HG02798 (cell line): ENCODE results near the gene TIMM22.
"Not testable (repeated sequence)": the region's sequence is repeated elsewhere in the genome, so short reads cannot be mapped to it uniquely, and the experiment has no call there.

Experiments used
- ATAC-seq: cut with Tn5 transposase; IDR thresholded peaks from one replicate; pipeline ENCODE4 v1.9.1; 2021; ENCODE audit warnings: mild to moderate bottlenecking; ENCODE audit not compliant: unreplicated experiment, poor library complexity

Gene TIMM22

DNA sequence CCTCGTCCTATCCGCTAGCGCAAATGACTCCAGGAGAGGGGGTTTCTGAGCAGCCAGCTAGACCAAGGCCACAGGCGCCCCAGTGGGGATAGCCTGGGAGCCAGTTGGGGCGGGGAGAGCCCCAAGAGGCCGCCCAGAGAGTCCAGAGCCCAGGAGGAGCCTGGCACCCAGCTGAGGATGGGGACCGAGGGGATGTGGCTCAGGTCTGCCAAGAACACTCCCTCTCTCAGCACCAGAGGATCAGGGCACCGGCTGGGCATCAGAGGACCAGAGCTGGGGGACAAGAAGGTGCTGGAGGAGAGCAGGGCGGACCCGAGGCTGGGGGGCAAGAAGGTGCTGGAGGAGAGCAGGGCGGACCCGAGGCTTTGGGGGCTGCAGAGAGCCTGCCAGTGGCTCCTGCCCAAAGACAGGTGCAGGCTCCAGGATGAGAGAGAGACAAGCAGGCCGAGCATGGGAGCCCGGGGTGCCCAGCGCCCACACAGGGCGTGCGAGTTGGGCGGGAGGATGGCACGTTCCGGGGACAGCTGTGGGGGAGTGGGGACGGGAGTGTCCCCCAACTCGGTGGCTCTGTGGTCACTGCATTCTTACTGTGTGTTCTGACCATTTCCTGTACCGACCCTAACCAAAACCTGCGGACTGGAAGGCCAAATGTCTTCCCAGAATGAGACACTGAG is 39.4 kb downstream of the TIMM22 start:
- ATAC-seq, result no peak

DNA sequence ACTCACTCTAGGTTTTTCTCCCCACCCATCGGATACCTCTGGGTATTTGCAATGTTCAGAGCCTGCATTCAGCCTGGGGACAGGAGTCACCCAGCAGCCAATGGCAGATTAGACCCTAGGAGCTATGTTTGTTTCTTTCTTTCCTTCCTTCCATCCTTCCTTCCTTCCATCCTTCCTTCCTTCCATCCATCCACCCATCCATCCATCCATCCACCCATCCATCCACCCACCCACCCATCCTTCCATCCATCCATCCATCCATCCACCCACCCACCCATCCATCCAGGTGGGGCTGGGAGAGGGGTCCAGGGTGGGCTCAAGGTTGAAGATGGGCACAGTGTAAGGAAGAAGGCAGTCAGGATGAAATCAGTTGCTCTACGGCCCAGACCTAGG is 39.9 kb downstream of the TIMM22 start:
- ATAC-seq, result no peak

DNA sequence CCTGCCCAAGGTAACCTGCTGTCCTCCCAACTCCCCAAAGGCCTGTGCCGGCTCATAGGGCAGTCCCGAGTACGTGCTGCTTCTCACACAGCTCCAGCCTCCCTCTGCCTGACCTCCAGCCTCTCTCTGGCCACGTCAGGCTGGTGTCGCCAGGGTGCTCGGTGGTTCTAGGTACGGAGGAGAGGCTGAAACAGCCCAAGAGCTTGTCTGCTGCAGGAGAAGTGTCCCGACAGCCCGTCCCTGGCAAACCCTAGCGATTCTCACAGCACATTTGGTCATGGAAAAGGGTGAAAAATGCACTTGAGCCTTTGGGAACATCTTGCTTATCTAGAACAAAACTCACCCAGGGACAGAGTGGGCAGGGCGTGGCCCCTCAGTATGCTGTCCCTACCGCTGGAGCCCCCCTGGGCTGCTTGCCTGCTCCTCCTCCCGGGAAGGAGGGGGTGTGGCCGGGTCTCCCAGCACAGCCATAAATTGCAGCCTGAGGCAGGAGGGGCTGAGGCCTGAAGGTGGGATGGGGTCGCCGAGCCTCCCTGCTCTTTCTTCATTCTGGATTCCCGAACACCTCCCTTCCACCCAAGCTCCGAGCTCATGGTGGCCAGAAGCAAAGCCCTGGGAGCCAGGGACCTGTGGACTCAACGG is 40.4 kb downstream of the TIMM22 start:
- ATAC-seq, result no peak

DNA sequence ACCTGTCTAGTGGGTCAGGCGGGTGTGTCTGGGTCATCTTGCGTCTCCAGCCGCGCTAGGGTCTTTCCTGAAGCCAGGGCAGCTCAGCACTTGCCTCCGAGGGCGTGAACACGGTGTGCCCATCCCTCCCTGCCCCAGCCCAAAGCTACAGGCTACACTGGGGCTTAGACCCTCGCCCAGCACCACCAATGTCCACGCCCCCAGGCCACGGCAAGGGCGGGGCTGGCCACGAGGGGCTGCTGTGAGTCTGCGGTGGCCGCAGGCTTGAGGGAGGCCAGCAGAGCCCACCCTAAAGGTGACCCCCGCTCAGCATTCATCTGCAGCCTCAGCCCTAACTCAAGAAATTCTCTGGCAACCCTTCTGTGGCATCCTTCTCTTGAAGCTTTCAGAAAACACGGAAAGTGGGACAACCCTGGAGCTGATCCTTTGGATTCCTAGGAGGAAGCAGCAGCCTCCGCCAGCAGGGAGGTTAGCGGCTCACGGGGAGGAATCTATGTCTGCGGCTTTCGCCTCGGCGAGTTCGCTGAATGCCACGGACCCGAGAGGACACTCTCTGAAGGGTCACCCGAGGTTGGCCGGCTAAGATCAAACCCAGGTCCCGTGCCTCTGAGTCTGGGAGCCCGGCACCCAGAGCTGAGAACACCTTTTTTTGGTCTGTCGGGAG is 41.7 kb downstream of the TIMM22 start:
- ATAC-seq, result no peak

DNA sequence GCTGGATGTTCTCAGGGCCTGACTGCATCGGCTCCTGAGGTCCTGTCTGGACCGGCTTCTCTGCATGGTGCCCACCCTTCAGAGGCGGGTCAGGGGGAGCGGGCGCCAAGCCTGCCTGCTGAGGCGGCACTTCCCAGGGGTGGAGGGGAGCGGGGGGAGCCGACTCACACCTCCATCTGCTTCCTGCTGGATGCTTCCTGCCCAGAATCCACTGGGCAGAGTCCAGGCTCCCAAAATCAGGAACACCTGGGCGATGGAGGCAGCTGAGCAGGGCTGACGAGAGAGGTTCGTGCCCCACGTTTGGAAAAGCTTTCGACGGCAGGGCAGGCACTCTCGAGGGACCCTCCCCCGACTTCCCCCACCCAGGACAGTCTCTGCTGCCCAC is 42.2 kb downstream of the TIMM22 start:
- ATAC-seq, result no peak

DNA sequence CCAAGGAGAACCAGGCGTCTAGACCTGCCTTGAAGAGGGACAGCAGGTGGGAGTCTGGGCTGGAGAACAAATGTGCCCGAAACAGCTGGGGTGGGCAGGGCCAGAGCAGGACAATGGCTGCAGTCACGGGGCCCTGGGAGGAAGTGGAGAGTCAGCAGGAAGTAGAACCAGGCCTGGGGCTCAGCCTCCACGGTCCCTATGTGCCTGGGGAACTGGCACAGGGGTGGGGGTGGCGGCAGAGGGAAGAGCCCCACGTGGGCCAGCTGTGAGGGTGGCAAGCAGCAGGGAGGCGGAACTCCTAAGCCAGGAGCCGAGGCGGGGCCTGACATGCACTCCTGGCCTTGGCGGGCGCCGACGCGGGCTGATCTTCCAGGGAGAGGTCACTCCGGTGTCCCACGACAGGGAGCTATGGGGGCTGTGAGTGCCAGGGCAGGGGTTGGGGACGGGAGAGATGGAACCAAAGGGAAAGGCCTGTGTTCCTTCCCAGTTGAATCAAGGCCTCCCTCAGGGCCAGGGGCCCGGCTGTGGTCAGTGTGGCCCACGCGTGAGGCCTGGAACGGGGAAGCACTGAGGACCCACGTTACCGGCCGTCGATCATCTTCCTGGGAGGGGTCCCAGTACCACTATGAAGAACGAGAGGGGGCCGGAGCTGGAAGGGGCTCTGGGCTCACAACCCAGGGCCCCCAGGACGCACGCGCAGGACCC is 42.7 kb downstream of the TIMM22 start:
- ATAC-seq, result no peak

DNA sequence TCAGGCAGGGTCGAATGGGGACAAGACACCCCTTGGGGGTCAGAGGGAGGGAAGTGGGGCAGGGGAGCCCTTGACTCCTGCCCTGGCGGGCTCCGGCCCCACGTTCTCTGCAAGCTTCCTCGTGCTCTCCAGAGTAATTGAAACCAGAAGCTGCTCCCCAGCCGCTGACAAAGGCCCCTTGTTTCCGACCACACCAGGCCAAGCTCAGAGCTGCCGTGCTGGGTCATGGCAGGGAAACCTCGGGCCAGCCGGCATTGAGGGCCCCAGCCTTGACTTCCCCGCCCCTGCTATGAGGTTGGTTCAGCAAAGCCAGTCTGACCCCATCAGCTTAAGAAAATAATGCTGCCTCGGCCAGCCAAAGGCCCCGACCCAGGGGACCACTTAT is 43.3 kb downstream of the TIMM22 start:
- no peak for ATAC-seq

DNA sequence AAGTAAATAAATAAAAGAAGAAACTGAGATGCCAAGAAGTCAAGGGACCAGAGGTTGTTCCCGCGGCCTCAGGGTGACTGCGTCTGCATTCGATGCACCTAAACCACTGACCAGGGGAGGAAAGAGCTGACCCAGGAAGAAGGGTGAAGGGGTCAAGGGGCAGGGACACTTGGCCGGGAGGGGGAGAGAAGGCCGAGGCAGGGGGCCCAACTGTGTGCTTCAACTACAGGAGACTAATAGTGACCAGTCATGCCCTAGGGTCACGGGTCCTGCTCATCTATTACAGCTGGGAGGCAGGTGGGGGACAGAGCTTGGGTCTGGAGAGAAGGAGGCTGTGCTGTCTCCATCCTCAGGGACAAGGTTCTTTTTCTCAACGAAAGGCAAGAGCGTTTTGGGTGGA is 44.8 kb downstream of the TIMM22 start:
- ATAC-seq, result no peak

DNA sequence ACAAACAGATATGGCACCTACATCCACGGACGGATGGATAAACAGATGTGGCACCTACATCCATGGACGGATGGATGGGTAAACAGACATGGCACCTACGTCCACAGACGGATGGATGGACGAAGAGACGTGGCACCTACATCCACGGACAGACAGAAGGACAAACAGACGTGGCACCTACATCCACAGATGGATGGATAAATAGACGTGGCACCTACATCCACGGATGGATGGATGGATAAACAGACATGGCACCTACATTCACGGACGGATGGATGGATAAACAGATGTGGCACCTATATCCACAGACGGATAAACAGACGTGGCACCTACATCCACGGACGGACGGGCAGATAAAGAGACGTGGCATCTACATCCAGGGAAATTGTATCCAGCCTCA is 45.6 kb downstream of the TIMM22 start:
- no peak for ATAC-seq

DNA sequence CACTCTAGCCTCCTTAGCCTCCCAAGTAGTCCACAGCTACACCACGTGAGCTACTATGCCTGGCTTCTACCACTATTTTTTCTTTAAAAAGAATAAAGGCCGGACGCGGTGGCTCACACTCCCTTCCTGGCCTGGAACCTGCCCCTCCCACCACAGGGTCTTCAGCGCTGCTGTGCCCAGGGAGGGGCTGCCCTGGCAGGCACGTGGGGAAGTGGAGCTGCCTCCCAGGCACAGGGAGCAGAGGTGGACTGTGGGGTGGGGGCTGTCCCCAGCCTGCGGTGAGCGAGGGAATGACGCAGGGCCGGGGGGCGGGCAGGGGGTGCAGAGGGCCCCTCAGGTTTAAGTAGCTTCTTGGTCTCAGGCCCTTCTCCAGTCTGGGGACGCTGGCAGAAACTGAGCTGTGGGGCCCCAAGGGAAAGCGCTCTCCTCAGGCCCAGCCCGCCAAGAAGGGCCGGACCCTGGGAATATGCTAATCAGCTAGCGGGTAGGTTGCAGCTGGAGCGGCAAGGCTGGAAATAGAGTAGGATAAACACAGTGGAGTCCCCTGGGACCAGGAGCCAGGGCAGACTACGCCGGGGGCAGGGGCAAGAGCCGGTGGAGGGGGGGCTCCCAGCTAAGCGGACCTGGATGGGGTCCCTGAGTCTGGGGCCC is 46.8 kb downstream of the TIMM22 start:
- ATAC-seq, result no peak

DNA sequence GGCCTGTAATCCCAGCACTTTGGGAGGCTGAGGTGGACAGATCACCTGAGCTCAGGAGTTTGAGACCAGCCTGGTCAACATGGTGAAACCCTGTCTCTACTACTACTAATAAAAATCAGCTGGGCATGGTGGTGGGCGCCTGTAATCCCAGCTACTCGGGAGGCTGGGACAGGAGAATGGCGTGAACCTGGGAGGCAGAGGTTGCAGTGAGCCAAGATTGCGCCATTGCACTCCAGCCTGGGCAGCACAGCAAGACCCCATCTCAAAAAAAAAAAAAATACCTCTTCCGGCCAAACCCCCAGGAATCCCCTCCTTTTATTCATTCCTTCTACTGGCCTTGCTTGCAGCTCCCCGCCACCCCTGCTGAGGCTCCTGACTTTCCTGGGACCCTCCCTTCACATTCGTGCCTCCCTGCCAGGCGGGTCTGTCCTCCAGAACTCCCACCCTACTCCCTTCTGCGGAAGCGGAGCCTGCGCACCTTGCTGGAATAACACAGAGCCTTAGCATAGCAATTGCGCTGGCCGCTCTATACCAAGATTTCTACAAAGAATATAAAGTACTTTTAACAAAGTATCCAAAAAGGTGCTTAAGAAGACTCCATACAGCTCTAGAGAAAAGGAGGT is 47.6 kb downstream of the TIMM22 start:
- ATAC-seq, result not testable (repeated sequence)

DNA sequence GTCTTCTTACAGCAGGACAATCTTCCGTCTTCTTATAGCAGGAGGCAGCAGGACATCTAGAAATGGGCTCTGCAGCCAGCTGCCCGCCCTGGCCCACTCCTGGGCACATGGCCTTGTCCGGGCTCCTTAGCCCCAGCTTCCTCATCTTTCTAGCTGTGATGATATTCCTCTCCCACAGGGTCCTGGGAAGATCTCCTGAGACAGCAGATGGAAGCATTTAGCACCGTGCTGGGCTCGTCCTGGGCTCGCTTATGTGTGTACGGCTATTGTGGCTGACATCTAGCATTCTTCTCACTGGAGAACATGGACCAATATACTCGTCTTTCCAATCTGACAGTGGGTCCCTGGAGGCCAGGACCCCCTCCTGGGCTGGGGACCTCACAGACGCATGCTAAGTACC is 48.5 kb downstream of the TIMM22 start:
- no peak for ATAC-seq

DNA sequence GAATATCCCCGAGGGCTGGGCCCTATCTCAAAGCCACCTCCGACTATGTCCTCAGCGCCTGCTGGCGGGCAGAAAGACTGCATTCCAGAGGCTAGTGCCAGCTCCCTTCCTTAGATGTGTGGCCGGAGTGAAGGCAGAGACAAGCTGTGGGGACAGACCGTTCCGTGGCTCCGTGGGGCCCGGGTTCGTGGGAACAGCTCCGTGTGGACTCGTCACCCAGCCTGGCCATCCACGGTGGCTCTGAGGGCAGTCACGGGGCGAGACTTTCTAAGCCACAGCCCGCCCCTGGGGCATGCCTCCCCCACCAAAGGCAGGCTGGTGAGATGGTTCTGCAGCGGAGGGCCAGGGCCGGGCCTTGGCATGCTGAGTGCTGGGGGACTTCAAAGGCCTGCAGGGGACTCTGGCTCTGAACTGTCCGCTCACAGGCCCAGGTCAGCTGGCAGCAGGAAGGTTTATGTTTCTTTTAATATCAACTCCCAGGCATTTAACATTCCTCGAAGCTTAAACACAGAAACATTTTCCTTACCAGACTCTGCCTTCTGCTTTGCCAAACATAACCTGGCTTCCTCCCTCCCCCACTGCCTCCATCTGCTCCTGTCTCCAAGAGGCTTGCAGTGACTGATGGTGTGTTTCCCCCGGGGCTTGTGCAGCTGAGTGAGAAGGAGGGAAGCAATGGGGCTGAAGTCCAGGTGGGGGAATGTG is 50.4 kb downstream of the TIMM22 start:
- ATAC-seq, result no peak

DNA sequence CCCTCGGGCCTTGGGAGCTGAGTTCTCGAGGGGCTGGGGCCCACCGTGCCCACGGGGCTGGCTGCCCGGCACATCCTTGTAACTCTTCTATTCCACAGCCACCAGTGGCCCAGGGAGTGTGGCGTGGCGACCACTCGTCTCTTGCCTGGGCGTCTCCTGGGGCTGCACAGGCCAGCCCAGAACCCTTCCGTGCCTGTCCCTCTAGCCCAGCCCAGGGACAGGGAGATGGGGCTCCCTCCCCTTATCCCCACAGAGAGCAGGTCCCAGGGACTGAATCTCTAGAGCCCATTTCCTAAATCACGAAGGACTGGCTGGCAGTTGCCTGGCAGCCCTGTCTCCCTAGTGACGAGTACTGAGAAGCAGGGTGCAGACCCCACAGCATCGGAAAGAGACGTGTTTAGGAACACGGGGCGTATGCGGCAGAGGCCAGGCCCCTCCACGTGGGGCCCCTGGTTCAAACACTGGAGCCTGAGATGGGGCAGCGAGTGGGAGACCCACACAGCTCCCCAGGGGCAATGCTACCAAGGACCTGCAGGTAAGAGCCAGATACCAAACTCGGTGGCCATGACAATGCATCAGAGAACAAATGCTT is 51.0 kb downstream of the TIMM22 start:
- ATAC-seq, result no peak

DNA sequence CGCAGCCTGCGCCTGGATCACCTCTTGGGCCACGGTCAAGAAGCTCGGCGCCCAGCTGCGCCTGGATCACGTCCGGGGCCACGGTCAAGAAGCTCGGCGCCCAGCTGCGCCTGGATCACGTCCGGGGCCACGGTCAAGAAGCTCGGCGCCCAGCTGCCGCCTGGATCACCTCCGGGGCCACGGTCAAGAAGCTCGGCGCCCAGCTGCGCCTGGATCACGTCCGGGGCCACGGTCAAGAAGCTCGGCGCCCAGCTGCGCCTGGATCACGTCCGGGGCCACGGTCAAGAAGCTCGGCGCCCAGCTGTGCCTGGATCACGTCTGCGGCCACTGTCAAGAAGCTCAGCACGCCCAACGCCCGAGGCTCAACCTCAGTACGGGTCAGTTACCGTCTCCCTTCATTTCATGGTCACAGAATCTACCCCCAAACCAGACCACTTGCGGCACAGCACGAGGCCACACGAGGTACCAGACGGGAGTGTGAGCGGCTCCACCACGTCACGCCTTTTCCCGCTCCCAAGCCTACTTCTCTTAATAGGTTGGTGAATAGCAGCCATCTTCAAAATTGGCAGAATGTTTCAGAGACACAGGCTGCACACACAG is 51.7 kb downstream of the TIMM22 start:
- not testable (repeated sequence) for ATAC-seq

DNA sequence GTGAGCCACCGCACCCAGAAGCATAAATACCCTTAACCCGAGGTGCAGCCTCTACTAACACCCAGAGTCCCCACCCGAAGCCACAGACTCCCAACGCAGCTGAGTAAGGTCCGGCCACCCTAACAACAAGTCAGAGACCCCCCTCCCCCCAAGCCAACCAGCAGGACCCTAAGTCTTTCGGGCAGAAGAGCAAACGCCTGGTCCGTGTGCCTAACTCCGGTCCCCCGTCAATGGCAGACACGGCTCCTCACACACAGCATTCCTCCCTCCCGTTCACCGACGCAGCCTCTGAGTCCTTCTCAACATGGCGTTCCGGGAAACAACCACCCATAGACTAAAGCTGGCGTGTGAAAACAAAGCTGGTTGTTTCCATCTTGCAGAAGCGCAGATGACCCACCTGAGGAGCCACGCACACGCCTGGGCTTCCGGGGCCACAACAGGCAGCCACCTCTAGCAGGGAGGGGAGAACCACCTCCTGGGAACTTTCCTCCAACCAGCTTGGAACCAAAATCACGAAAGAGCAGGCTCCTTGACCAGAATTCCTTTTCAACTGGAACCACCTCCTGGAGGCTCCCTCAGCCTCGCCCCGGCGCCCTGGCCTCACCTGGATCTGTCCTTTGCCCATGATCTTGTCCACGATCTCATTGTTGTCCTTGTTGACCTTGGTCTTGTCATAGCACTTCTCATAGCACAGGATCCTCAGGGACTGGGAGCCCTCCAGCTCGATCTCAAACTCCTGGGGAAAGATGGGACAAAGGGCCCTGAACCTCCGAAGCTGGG is 52.7 kb downstream of the TIMM22 start:
- ATAC-seq, result no peak

DNA sequence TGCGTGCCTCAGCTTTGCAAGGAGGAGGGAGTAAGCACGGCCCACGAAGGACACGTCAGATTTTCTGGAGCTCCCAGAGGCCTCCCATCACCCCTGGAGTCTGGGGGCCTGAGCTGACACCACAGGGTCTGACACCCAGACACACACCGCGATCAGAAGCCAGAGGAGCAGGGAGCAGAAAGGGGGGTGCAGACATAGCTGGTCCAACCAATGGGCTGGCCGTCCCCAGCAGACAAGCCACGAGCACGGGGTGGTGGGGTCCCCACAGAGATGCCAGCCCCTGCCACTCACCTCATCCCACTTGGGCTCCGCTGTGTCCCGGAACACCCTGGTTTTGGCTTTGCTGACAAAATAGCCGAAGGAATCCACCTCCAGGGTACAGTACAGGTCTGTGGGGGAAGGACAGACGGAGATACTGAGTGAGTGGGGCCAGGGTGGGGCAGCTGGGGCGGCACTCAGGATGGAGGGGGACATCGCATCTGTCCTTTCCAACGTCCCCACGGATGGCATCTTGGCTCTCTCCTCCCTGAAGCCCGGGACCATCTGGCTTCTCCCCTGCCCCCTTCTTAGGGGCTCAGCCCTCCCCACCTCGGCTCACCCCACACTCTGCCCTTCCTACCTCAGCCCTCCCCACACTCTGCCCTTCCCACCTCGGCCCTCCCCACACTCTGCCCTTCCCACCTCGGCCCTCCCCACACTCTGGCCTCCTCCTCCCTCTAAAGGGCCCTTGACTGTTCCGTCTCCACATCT is 53.5 kb downstream of the TIMM22 start:
- ATAC-seq, result no peak
